ENCODE measurements around the gene RNF225. TPM values are rescaled to one million over a fixed set of nuclear protein-coding genes. Genes with fewer than 3 reads are reported as not detected.

The RNF225 gene
- total and polyA plus RNA-seq, 12 donors = not detected

DNA sequence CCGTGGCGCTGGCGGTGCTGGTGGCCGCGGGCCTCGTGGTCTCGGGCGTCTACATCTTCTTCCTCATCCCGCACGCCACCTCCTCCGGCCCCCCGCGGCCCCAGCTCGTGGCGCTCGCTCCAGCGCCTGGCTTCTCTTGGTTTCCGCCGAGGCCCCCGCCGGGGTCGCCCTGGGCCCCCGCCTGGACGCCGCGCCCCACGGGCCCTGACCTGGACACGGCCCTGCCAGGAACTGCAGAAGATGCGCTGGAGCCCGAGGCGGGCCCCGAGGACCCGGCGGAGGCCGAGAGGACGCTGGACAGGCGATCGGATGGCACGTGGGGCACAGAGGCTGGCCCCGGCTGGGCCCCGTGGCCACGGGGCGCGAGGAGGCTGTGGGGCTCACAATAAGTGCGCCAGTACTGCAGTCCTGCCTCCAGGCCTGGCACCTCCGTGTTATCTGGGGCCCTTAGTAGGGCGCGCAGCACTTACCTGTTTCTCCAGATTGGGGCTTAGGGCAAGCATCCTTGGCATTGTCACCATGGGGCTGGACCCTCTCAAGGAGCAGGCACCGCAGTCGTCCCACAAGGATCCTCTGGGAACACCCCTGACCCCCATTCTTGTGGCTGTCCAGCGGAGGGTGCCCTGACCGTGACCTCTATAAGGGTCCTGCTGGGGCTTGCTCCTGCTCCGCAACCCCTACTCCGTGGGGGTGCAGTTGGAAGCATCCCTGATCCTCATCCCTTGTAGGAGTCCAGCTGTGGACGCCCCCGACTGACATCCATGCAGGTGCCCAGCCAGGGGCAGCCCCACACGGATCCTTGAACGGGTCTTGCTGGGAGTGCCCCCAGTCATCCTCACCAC, 1.5 kb downstream of the RNF225 start:
- DNase-seq = no peak
- H3K36me3 ChIP-seq (replicated peaks in 1 of 2) = peaks cover 0 to 29% of the 10 kb centered on the region in 2 donors
- H3K9me3 ChIP-seq (replicated peaks in 1 of 3) = no peaks in the 10 kb centered on the region
- peaks cover 4% of the 10 kb centered on the region for H3K27me3 ChIP-seq
- WGBS, 4 donors = 24 to 61% (median 44%) methylated on average over 1 to 58 of the region's 58 CpGs
- TF ChIP-seq, protein P1, sequence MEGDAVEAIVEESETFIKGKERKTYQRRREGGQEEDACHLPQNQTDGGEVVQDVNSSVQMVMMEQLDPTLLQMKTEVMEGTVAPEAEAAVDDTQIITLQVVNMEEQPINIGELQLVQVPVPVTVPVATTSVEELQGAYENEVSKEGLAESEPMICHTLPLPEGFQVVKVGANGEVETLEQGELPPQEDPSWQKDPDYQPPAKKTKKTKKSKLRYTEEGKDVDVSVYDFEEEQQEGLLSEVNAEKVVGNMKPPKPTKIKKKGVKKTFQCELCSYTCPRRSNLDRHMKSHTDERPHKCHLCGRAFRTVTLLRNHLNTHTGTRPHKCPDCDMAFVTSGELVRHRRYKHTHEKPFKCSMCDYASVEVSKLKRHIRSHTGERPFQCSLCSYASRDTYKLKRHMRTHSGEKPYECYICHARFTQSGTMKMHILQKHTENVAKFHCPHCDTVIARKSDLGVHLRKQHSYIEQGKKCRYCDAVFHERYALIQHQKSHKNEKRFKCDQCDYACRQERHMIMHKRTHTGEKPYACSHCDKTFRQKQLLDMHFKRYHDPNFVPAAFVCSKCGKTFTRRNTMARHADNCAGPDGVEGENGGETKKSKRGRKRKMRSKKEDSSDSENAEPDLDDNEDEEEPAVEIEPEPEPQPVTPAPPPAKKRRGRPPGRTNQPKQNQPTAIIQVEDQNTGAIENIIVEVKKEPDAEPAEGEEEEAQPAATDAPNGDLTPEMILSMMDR (IDR thresholded peaks at IDR 0.05) = no peak
- TF ChIP-seq POLR2A (IDR thresholded peaks at IDR 0.05) = no peak
- intact Hi-C loops (cut with DNase I) = no loop called here
- no peak overlapping the region for H3K27ac ChIP-seq
- no peak overlapping the region for H3K4me3 ChIP-seq
- peaks cover 9 to 15% of the 10 kb centered on the region in 2 donors for H3K4me1 ChIP-seq (replicated peaks in 1 of 2)

DNA sequence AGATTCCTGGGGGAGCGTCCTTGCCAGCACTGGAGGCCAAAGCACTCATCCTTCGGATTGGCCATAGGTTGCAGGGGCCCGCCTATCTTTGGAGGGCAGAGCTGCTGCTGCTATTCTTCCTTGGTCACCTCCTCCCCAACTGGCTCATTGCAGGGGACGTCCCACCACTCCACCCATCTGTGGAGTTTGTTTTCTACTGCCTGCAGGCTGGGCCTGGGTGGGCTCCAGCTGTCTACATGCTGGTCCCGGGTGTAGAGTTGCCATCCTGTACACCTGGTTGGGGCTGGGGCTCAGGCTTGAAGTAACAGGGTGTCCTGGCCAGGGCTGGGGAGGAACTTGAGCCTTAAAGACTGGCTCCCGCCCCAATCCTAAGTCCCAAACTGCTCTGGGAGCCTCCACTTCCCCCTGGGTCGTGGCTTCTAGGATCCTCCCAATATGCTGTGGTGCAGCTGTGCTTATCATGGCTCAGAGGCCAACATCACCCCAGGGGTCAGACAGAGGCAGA, 2.1 kb downstream of the RNF225 start:
- TF ChIP-seq, protein P1 (IDR thresholded peaks at IDR 0.05) = no peak
- TF ChIP-seq POLR2A (IDR thresholded peaks at IDR 0.05) = no peak
- Histone ChIP-seq H3K27me3 (peaks cover 4% of the 10 kb centered on the region), H3K9me3 (replicated peaks in 1 of 3) (no peaks in the 10 kb centered on the region), H3K27ac (no peak overlapping the region), H3K4me1 (replicated peaks in 1 of 2) (peaks cover 11 to 19% of the 10 kb centered on the region in 2 donors), H3K4me3 (no peak overlapping the region), H3K36me3 (replicated peaks in 1 of 2) (peaks cover 0 to 24% of the 10 kb centered on the region in 2 donors)
- DNase-seq = peak in 1 of 7 donors; percentile 11
- WGBS, 4 donors = 50 to 86% (median 75%) methylated on average over 1 to 7 of the region's 7 CpGs
- intact Hi-C loops (cut with DNase I) = no loop called here

DNA sequence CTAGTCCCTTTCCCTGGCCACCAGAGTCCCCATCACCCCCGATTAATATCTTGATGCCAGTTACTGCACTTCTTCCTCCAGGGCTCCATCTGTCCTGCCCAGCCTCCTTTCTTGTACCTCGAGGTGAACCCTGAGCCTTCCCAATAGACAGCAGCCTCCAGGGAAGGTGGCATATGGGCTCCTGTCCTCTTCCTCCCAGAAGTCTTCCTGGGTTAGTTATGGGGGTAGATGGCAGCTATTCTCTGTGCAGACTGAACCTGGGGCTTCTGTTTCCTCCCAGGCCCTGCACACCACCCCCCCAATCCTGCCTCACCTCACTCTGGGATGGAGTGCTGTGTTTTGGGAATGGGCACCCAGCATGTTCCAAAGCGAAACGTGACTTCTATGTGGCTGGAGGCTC, 2.6 kb downstream of the RNF225 start:
- Histone ChIP-seq H3K4me3 (no peak overlapping the region), H3K9me3 (replicated peaks in 1 of 3) (no peaks in the 10 kb centered on the region), H3K36me3 (replicated peaks in 1 of 2) (peaks cover 0 to 19% of the 10 kb centered on the region in 2 donors), H3K4me1 (replicated peaks in 1 of 2) (peaks cover 11 to 19% of the 10 kb centered on the region in 2 donors), H3K27me3 (peaks cover 4% of the 10 kb centered on the region), H3K27ac (no peak overlapping the region)
- WGBS, 4 donors = 78 to 83% (median 79%) methylated on average over 2 to 4 of the region's 4 CpGs
- no peak for DNase-seq
- TF ChIP-seq, protein P1 (IDR thresholded peaks at IDR 0.05) = no peak
- TF ChIP-seq POLR2A (IDR thresholded peaks at IDR 0.05) = no peak
- intact Hi-C loops (cut with DNase I) = no loop called here

DNA sequence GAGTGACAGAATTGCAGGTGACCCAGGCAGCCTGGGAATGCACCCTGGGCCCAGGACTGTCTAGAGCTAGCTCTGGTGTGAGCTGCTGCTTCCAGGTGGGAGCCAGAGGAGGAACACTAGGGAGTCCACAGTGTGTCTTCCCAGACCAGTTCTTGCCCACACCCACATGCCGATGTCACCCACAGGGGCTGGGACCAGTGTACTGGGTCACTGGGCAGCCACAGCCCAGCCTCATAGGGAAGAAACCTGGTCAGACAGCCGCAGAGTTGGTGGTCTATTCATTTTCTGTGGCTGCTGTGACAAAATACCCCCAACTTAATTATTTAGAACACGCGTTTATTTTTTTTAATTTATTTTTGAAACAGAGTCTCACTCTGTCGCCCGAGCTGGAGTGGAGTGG, 3.1 kb downstream of the RNF225 start:
- Histone ChIP-seq H3K36me3 (replicated peaks in 1 of 2) (peaks cover 0 to 15% of the 10 kb centered on the region in 2 donors), H3K27me3 (peaks cover 4% of the 10 kb centered on the region), H3K27ac (no peak overlapping the region), H3K4me3 (no peak overlapping the region), H3K9me3 (replicated peaks in 1 of 3) (no peaks in the 10 kb centered on the region), H3K4me1 (replicated peaks in 1 of 2) (peaks cover 11 to 19% of the 10 kb centered on the region in 2 donors)
- TF ChIP-seq, protein P1 (IDR thresholded peaks at IDR 0.05) = no peak
- TF ChIP-seq POLR2A (IDR thresholded peaks at IDR 0.05) = no peak
- 94 to 97% (median 95%) methylated on average over 5 to 6 of the region's 6 CpGs for WGBS, 4 donors
- no peak for DNase-seq
- intact Hi-C loops (cut with DNase I) = no loop called here
